ENCODE data around the gene PRKAB1. TPM values are rescaled to one million over a fixed set of nuclear protein-coding genes. Genes with fewer than 3 reads are reported as not detected.
"Not testable (repeated sequence)": the region's sequence is repeated elsewhere in the genome, so short reads cannot be mapped to it uniquely, and the experiment has no call there.

The PRKAB1 gene
- total and polyA plus RNA-seq, 7 donors, result 18.5 to 52.5 (median 31.4) TPM

DNA sequence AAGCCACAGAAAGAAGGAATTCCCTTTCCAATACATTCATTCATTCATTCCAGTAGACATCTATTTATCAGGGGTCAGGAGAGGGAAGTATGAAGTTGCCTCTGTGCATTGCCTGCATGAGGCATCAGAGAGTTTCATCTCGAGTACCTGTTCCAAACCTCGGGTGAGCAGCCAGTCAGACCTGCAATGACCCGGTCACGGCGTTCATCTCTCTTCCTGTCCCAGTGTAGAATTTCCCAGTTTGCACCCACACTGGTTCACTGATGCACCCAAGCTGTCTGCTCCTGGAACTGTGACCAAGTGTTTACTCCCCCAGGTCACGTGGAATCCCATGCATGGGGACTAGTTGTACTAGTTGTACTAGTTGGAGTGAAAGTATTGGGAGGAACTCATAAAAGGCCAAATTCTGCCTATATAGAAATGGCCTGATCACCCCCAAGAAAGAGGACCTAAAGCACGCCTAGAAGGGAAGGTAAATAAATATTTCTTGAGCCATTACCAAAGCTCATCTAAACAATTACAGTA is 22.3 kb upstream of the PRKAB1 start:
- TF ChIP-seq, protein P1, sequence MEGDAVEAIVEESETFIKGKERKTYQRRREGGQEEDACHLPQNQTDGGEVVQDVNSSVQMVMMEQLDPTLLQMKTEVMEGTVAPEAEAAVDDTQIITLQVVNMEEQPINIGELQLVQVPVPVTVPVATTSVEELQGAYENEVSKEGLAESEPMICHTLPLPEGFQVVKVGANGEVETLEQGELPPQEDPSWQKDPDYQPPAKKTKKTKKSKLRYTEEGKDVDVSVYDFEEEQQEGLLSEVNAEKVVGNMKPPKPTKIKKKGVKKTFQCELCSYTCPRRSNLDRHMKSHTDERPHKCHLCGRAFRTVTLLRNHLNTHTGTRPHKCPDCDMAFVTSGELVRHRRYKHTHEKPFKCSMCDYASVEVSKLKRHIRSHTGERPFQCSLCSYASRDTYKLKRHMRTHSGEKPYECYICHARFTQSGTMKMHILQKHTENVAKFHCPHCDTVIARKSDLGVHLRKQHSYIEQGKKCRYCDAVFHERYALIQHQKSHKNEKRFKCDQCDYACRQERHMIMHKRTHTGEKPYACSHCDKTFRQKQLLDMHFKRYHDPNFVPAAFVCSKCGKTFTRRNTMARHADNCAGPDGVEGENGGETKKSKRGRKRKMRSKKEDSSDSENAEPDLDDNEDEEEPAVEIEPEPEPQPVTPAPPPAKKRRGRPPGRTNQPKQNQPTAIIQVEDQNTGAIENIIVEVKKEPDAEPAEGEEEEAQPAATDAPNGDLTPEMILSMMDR (IDR thresholded peaks at IDR 0.05), result no peak
- no peak for TF ChIP-seq EP300 (IDR thresholded peaks at IDR 0.05)
- TF ChIP-seq POLR2AphosphoS5 (IDR thresholded peaks at IDR 0.05), result no peak
- no peak for TF ChIP-seq POLR2A (IDR thresholded peaks at IDR 0.05)
- WGBS, 2 donors, result 87 to 89% methylated on average over 7 of the region's 7 CpGs
- Histone ChIP-seq H3K27me3 (no peaks in the 10 kb centered on the region), H3K36me3 (no peaks in the 10 kb centered on the region), H3K4me3 (no peak overlapping the region), H3K27ac (no peak overlapping the region), H3K4me1 (no peaks in the 10 kb centered on the region), H3K9me3 (no peaks in the 10 kb centered on the region)
- intact Hi-C loops (cut with DNase I), result loop anchor here (10.0 kb wide), 1 partner anchor 201 kb away; no protein-coding TSS in a partner anchor
- no peak for DNase-seq

DNA sequence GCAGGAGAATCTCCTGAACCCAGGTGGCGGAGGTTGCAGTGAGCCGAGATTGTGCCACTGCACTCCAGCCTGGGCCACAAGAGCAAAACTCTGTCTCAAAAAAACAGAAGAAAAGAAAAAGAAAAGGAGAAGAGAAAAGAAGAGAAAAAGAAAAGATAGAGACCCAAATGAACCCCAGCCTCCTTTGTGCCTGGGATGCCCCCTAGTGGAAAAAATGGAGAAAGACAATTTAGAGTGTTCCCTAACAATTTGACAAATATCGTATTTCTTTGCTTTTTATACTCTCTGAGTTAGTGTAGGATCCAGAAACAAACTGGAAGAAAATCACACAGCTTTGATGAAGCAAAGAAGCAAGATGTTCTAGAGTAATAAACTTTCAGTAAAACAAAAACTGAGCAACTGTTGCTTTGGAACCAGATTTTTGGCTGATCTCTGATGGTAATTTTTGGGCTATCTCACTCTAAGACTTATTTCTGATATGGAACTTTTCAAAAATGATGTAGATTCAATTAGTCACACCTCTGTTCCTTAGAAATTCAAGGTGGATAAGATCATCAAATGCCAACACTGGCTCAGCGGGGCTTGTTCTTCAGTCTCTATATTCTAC is 18.6 kb upstream of the PRKAB1 start:
- Histone ChIP-seq H3K4me1 (no peaks in the 10 kb centered on the region), H3K36me3 (no peaks in the 10 kb centered on the region), H3K9me3 (peaks cover 0 to 6% (median 1%) of the 10 kb centered on the region in 4 donors), H3K4me3 (no peak overlapping the region), H3K27ac (no peak overlapping the region), H3K27me3 (no peaks in the 10 kb centered on the region)
- WGBS, 2 donors, result 67 to 71% methylated on average over 4 of the region's 4 CpGs
- no peak for TF ChIP-seq POLR2A (IDR thresholded peaks at IDR 0.05)
- TF ChIP-seq POLR2AphosphoS5 (IDR thresholded peaks at IDR 0.05), result no peak
- no peak for TF ChIP-seq EP300 (IDR thresholded peaks at IDR 0.05)
- TF ChIP-seq, protein P1 (IDR thresholded peaks at IDR 0.05), result peak in 1 of 4 experiments; percentile 34
- no peak for DNase-seq
- intact Hi-C loops (cut with DNase I), result loop anchor here (10.0 kb wide), 1 partner anchor 205 kb away; no protein-coding TSS in a partner anchor

DNA sequence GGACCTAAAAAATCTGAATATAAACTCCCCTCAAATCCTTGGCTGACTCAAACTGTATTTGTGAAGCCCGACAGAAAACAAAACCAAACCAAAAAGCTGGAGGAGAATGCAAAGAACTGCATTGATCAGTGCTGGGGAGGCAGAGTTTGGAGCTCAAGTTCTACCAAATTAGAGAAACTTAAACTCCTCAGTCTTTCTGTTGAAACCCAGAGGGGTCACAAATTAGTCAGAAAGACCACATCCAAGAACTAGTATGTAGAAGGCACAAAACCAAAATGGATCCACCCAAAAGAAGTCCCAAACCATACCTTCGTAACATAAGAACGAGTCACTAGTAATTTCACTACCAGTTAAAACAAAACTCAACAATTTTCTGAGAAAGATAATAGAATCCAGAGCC is 15.3 kb upstream of the PRKAB1 start:
- Histone ChIP-seq H3K4me1 (no peaks in the 10 kb centered on the region), H3K9me3 (peaks cover 0 to 10% (median 2%) of the 10 kb centered on the region in 4 donors), H3K36me3 (no peaks in the 10 kb centered on the region), H3K27me3 (no peaks in the 10 kb centered on the region), H3K27ac (no peak overlapping the region), H3K4me3 (no peak overlapping the region)
- no peak for TF ChIP-seq POLR2AphosphoS5 (IDR thresholded peaks at IDR 0.05)
- no peak for TF ChIP-seq POLR2A (IDR thresholded peaks at IDR 0.05)
- TF ChIP-seq EP300 (IDR thresholded peaks at IDR 0.05), result no peak
- TF ChIP-seq, protein P1 (IDR thresholded peaks at IDR 0.05), result no peak
- DNase-seq, result no peak
- intact Hi-C loops (cut with DNase I), result no loop called here
- 61 to 78% methylated on average over 3 of the region's 3 CpGs for WGBS, 2 donors

DNA sequence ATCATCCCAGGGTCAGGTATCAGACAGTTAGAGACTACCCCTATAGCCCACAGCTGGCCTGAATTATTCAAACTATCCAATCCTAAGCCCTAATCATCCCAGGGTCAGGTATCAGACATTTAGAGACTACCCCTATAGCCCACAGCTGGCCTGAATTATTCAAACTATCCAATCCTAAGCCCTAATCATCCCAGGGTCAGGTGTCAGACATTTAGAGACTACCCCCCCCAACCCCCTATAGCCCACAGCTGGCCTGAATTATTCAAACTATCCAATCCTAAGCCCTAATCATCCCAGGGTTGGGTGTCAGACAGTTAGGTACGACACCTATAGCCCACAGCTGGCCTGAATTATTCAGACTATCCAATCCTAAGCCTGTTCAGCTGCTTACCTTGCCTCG is 10.9 kb upstream of the PRKAB1 start:
- H3K4me1 ChIP-seq; intact Hi-C loops (cut with DNase I); H3K27me3 ChIP-seq; H3K36me3 ChIP-seq; H3K9me3 ChIP-seq; H3K27ac ChIP-seq; DNase-seq; H3K4me3 ChIP-seq: not testable (repeated sequence)
- WGBS, 2 donors, result 56 to 71% methylated on average over 2 of the region's 2 CpGs

DNA sequence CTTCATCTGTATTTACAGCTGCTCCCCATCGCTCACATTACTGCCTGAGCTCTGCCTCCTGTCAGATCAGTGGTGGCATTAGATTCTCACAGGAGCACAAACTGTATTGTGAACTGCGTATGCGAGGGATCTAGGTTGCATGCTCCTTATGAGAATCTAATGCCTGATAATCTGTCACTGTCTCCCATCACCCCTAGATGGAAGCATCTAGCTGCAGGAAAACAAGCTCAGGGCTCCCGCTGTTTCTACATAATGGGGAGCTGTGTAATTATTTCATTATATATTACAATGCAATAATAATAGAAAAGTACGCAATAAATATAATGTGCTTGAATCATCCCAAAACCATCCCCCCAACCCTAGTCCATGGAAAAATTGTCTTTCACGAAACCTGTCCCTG is 9.8 kb upstream of the PRKAB1 start:
- intact Hi-C loops (cut with DNase I); H3K36me3 ChIP-seq; H3K27me3 ChIP-seq; H3K27ac ChIP-seq; H3K4me3 ChIP-seq; H3K9me3 ChIP-seq; DNase-seq; H3K4me1 ChIP-seq: not testable (repeated sequence)
- 91 to 95% methylated on average over 6 of the region's 6 CpGs for WGBS, 2 donors

Data from sigmoid colon (tissue), 7 donors.